Right forelimb (tissue), 1 donor: ENCODE measurements around the gene SHISAL1.

Source experiments
- DNase-seq: peaks from one replicate; pipeline ENCODE4 v3.0.0-alpha.2; 2018

The SHISAL1 gene

DNA sequence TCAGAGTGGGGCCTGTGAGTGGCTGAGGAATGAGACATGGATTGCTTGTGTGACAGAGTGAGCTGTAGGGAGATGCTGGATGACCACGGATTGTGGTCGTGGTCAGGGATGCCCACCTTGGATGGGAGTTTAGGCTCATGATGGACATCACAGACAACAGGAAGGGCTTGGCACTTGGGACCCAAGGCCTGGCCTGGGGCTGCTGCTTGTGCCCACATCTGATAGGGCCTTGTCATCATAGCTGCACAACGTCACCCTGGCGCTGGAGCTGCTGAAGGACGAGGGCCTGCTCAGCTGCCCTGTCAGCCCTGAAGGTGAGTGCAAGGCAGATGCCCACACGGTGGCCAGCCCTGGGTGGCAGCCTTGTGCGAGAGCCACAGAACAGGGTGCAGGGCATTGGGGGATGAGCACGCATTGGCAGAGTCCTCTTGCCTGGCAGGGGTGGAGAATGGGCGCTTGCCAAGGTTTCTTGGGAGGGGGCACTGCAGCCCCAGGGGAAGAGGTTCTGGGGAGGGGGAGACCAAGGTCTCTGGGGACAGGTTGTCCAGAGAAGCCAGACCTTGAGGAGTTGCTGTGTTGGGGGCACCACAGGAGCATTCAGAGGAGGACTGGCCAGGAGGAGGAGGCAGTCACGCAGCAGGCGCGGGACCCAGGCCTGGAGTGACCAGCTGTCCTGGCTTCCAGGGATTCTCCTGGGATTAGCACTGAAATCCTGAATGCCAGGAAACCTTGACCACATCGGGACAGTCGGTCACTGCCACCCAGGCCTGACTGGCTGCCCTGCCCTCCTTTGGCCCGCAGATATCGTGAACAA lies 107.0 kb downstream of the SHISAL1 start:
- peak; percentile 38 for DNase-seq

- peak; percentile 30 for DNase-seq
Measured at GRCh38 chr22:44204739-44205515, 107.8 kb downstream of the SHISAL1 start.

DNA sequence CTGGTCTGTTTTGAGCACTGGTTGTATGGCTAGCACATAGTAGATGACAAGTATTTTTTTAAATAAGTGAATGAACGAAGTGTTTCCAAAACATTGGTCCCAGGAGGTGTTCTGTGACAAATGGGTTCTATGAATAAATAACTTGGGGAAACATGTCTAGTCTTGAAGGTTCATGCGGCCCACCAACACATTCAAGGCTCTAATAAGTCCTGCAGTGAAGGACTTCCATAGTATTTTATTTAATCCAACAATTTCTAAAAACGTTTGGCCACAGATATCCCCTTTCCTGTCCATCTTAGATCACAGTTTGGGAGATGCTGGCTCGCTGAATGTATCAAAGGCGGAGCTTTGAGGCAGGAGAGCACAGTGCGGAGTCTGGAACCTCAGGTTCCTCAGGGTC lies 109.5 kb downstream of the SHISAL1 start:
- DNase-seq = no peak

GRCh38 chr22:44202261-44202789 lies 110.4 kb downstream of the SHISAL1 start:
- no peak for DNase-seq

GRCh38 chr22:44201665-44202064 lies 111.1 kb downstream of the SHISAL1 start:
- DNase-seq = no peak

DNA sequence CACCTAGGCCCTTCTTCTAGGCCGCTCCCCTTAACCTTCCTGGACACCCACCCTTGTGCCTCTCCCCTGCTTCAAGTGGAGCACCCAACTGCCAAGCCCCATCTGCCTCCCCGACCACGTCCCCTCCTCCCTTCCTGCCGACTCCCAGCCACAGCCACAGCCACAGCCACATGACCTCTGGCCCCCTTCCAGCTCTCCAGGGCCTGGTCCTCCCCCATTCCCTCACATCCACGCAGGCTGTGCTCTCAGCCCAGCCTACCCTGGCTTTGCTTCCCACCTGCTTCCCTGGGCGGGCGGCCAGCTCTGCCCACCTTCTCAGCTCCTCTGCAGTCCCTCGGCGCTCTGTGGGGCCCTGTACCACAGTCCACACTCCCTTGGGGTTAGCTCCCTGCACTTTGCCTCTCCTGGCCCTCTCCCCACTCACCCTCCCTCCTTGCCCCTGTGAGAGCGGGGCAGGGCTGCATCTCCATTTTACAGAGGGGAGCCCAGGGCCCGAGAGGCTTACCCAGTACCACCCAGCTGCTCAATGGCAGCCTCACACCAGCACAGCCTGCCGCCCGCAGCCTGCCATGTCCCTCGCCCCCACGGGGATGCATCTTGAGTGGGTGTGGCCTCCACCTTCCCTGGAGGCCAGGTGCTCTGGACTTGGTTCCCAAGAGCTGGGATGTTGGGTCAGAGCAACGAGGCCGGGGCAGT lies 111.7 kb downstream of the SHISAL1 start:
- peak; percentile 44 for DNase-seq

- no peak for DNase-seq
Measured at GRCh38 chr22:44200451-44200850, 112.3 kb downstream of the SHISAL1 start.

DNA sequence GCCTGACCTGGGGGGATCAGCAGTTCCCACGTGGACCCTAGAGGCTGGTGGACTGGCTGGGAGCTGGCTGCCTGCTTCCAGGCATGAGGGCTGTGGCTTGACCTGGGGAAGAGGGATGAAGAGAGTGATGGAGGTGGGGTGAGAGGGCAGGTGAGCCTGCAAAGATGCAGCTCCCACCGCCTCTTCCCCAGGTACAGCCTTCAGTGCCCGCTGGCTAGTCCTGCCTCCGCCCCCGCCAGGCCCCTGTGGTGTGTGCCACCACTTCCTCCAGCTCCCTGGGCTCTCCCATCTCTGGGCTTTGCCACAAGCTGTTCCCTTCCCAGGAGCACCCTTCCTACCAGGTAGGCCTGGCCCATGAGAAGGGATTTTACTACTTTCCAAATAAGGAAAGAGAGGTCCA lies 112.9 kb downstream of the SHISAL1 start:
- peak; percentile 22 for DNase-seq

- DNase-seq = no peak
Measured at GRCh38 chr22:44199164-44199563, 113.6 kb downstream of the SHISAL1 start.

GRCh38 chr22:44197271-44197670 lies 115.5 kb downstream of the SHISAL1 start:
- DNase-seq = no peak

DNA sequence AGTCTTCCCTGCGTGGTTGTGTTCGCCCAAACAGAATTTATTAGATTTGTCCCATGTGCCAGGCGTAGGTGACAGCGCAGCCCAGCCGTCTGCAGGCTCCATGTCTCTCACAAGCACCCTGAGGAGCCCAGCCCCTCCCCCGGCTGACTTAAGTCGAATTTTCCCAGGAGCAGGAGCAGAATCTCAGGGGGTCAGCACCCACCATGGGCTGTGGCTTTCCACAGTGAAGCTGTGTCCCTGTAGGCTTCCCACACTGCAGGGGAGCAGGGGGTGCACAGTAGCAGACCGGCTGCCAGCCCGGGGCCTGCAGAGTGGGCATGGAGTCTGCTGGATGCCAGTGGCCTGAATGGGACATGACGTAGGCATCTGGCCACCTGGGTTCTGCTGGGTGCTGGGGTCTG lies 116.0 kb downstream of the SHISAL1 start:
- no peak for DNase-seq

GRCh38 chr22:44196241-44196640 lies 116.5 kb downstream of the SHISAL1 start:
- no peak for DNase-seq

DNA sequence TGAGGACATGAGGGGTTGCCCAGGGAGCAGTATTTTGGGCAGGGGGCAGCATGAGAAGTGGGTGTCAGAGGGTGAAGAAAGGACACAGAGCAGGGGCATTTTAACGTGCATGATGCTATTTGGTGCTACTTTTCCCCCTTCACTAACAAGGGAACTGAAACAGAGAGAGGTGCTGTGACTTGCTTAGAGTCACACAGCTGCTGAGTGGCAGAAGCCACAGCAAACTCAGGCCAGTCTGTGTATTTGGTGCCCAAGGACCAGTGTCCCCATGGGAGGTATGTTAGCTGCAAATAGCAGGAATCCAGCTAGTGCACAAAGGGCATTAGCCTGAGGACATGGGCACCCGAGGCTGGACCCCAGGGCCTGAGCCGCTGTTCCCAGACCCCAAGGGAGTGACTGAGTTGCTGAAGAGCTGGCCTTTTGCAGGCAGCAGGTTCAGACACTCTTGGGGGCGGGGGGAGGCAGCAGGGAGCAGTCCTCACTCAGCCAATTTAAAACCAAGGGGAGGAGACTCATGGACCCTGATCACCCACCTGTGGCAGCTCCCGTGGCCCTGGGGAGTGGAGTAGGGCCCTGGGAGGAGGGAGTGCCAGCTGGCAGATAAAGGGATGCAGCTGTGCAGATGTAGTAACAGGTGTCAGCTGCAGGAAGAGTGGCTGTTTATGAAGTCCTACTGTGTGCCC lies 117.4 kb downstream of the SHISAL1 start:
- DNase-seq = no peak

DNA sequence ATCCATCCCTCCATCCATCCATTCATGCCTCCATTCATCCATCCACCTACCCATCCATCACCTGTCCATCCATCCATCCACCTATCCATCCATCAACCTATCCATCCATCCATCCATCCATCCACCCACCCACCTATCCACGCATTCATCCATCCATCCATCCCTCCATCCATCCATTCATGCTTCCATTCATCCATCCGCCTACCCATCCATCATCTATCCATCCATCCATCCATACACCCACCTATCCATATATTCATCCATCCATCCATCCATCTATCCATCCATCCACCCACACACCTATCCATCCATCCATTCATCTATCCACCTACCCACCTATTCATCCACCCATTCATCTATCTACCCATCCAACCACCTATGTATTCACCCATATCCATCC lies 118.2 kb downstream of the SHISAL1 start:
- DNase-seq = no peak
